Panc1 (cell line): Measurements from ENCODE around the gene TTLL10. TPM values are rescaled to one million over a fixed set of nuclear protein-coding genes. Genes with fewer than 3 reads are reported as not detected.

Experiments used
- ATAC-seq: fragments of 200-7000 bp; cut with Tn5 transposase; 2 replicates; pipeline ENCODE4 v1.9.1; 2020; ENCODE audit warnings: mild to moderate bottlenecking, moderate library complexity
- BruUV-seq: library from RNA; stranded (reverse); fragments of 400-500 nt; replicated peaks from 2 replicates; lab custom pipeline; 2021; lab: Mats Ljungman, UMichigan
- CTCF ChIA-PET: fragments of 300-600 bp; sonication (Branson Sonifier 250); formaldehyde crosslinking; loops from one replicate; lab custom pipeline; 2022; ENCODE audit warnings: antibody characterized with exemption; lab: Charles Lee
- POLR2A ChIA-PET: fragments of 300-600 bp; sonication (Branson Sonifier 250); formaldehyde crosslinking; loops from one replicate; lab custom pipeline; 2022; ENCODE audit warnings: antibody characterized with exemption; lab: Charles Lee
- DNase-seq: peaks from one replicate; pipeline ENCODE4 v3.0.0-alpha.2; 2010; ENCODE audit warnings: low read depth, low spot score
- H3K27ac ChIP-seq: 2 replicates; pipeline ENCODE4 v1.5.1; 2011; ENCODE audit warnings: mild to moderate bottlenecking, low read length, inconsistent platforms
- H3K27me3 ChIP-seq: fragments of 200-500 bp; sonication (Bioruptor generic); 2 replicates; pipeline ENCODE4 v1.6.0; 2014; ENCODE audit warnings: low read length, inconsistent platforms; ENCODE audit not compliant: control insufficient read depth, insufficient read depth
- H3K36me3 ChIP-seq: fragments of 200-500 bp; sonication (Bioruptor generic); 2 replicates; pipeline ENCODE4 v1.5.1; 2014; ENCODE audit warnings: inconsistent platforms, mild to moderate bottlenecking, low read length, moderate library complexity; ENCODE audit not compliant: control insufficient read depth, insufficient read depth
- H3K4me1 ChIP-seq: 2 replicates; pipeline ENCODE4 v1.5.1; 2011; ENCODE audit warnings: inconsistent platforms, mild to moderate bottlenecking, low read length, moderate library complexity; ENCODE audit not compliant: control insufficient read depth, insufficient read depth
- H3K4me3 ChIP-seq, 2 experiments: 2 replicates each; pipeline ENCODE4 v1.5.1; 2011 to 2012; ENCODE audit warnings: low read depth in 2 of 2, low read length in 2 of 2, mild to moderate bottlenecking in 2 of 2, inconsistent platforms in 1 of 2, moderate library complexity in 1 of 2
- H3K9me3 ChIP-seq: fragments of 200-500 bp; sonication (Bioruptor generic); 2 replicates; pipeline ENCODE4 v1.5.1; 2014; ENCODE audit warnings: low read depth, mild to moderate bottlenecking, inconsistent platforms, low read length, moderate library complexity; ENCODE audit not compliant: control insufficient read depth, insufficient read depth
- POLR2AphosphoS5 ChIP-seq: IDR thresholded peaks from 2 replicates; pipeline ENCODE4 v1.6.1; 2012; ENCODE audit warnings: mild to moderate bottlenecking, low read depth, low read length, moderate library complexity
- SIN3A ChIP-seq: IDR thresholded peaks from 2 replicates; pipeline ENCODE4 v1.6.1; 2012; ENCODE audit warnings: low read depth, mild to moderate bottlenecking, low read length, moderate library complexity, borderline replicate concordance; ENCODE audit not compliant: insufficient read depth
- TCF7L2 ChIP-seq: IDR thresholded peaks from 2 replicates; pipeline ENCODE4 v1.6.1; 2011; ENCODE audit warnings: mild to moderate bottlenecking, low read depth, low read length, inconsistent platforms
- in situ Hi-C: cut with HindIII; loops from 2 replicates; pipeline ENCODE4 v1.10.0; 2016; ENCODE audit warnings: low sequenced_read_pairs, low pct_unique_long_range_greater_than_20kb
- intact Hi-C: fragments of 100-400 bp; cut with micrococcal nuclease; formaldehyde crosslinking; loops from one replicate; pipeline ENCODE4 v1.10.0; 2022; ENCODE audit not compliant: unreplicated experiment
- total RNA-seq: library from RNA; stranded (reverse); gene quantifications from one replicate; pipeline ENCODE4 v1.2.1, GENCODE V29; 2021; ENCODE audit not compliant: unreplicated experiment
- TF ChIP-seq, protein P1 (sequence below), 2 experiments: IDR thresholded peaks; 2 replicates each; pipeline ENCODE4 v1.6.1; 2011 to 2012; ENCODE audit warnings: low read depth in 2 of 2, control low read depth in 1 of 2, low read length in 1 of 2, mild to moderate bottlenecking in 1 of 2, moderate library complexity in 1 of 2; ENCODE audit not compliant: insufficient read depth in 1 of 2
- TF ChIP-seq, protein P2 (sequence below): fragments of 450-650 bp; IDR thresholded peaks from 2 replicates; pipeline ENCODE4 v1.5.1; 2017; ENCODE audit warnings: mild to moderate bottlenecking

The TTLL10 gene
- total RNA-seq, 1 experiment from 2014 or later: not detected

DNA sequence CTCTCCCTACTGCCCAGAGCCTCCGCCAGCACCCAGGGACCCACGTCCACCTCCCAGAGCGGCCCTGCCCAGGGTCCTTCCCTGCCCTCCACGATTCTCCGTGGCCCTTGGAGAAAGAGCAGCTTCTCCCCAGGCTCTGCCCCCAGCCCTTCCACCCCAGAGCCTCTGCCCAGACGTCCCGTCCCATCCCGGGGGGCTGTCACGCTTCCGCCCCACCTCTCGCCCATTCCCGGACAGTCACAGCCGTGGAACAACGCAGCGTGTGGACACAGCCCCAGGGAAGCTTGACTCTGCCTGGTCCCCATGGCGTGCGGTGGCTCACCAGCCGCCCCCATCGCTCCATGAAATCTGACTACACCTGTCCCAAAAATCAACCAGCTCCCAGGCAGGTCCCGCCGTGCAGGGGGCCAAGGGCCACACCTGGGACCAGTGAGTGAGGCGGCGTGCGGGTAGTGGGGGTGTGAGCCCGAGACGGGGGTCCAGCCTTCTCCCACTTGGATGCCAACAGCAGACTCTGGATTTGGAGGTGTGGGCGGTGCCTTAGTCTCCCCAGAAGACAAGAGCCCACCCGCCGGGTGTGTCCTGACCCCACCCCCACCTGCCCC lies 12.5 kb upstream of the TTLL10 start:
- DNase-seq: no peak
- H3K9me3 ChIP-seq: no peaks in the 10 kb centered on the region
- in situ Hi-C loops: no loop called here
- TF ChIP-seq, protein P1, sequence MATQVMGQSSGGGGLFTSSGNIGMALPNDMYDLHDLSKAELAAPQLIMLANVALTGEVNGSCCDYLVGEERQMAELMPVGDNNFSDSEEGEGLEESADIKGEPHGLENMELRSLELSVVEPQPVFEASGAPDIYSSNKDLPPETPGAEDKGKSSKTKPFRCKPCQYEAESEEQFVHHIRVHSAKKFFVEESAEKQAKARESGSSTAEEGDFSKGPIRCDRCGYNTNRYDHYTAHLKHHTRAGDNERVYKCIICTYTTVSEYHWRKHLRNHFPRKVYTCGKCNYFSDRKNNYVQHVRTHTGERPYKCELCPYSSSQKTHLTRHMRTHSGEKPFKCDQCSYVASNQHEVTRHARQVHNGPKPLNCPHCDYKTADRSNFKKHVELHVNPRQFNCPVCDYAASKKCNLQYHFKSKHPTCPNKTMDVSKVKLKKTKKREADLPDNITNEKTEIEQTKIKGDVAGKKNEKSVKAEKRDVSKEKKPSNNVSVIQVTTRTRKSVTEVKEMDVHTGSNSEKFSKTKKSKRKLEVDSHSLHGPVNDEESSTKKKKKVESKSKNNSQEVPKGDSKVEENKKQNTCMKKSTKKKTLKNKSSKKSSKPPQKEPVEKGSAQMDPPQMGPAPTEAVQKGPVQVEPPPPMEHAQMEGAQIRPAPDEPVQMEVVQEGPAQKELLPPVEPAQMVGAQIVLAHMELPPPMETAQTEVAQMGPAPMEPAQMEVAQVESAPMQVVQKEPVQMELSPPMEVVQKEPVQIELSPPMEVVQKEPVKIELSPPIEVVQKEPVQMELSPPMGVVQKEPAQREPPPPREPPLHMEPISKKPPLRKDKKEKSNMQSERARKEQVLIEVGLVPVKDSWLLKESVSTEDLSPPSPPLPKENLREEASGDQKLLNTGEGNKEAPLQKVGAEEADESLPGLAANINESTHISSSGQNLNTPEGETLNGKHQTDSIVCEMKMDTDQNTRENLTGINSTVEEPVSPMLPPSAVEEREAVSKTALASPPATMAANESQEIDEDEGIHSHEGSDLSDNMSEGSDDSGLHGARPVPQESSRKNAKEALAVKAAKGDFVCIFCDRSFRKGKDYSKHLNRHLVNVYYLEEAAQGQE (IDR thresholded peaks at IDR 0.05; ENCODE audit: insufficient read depth in 1 of 2, low read depth in 2 of 2, low read length in 1 of 2): no peak
- TF ChIP-seq, protein P2, sequence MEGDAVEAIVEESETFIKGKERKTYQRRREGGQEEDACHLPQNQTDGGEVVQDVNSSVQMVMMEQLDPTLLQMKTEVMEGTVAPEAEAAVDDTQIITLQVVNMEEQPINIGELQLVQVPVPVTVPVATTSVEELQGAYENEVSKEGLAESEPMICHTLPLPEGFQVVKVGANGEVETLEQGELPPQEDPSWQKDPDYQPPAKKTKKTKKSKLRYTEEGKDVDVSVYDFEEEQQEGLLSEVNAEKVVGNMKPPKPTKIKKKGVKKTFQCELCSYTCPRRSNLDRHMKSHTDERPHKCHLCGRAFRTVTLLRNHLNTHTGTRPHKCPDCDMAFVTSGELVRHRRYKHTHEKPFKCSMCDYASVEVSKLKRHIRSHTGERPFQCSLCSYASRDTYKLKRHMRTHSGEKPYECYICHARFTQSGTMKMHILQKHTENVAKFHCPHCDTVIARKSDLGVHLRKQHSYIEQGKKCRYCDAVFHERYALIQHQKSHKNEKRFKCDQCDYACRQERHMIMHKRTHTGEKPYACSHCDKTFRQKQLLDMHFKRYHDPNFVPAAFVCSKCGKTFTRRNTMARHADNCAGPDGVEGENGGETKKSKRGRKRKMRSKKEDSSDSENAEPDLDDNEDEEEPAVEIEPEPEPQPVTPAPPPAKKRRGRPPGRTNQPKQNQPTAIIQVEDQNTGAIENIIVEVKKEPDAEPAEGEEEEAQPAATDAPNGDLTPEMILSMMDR: no peak
- TF ChIP-seq SIN3A (no peak), TCF7L2 (no peak), POLR2AphosphoS5 (no peak)
- ChIA-PET CTCF (interaction anchor here (0.7 kb wide), 1 partner anchor 9 kb away, joined by 3 read pairs; no protein-coding TSS in a partner anchor), POLR2A (no interaction called here)
- intact Hi-C loops: no loop called here
- H3K36me3 ChIP-seq: no peaks in the 10 kb centered on the region; the same call in 1 of the 2 replicates
- no peaks in the 10 kb centered on the region for H3K27me3 ChIP-seq
- H3K4me1 ChIP-seq: peaks cover 12% of the 10 kb centered on the region
- BruUV-seq: no TSS peak
- H3K4me3 ChIP-seq: no peak overlapping the region
- H3K27ac ChIP-seq: no peak overlapping the region
- no peak for ATAC-seq

DNA sequence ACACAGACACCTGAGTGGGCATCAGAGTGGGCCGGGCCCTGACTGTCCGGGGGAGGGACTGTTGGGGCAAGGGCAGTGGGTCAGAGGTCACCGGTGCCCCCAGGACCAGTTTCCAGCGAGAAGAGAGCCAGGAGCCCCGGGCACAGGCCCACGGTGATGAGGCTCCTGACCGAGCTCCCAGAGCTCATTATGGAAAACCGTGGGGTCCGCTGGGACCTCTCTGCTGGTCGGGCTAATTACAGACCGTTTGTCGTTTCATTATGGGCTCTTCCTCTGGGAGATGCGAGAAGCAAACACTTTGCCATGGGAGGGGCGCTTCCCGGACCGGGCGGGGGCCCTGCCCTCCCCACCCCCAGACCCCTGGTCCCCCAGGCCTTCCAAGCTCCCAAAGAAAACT lies 12.0 kb upstream of the TTLL10 start:
- no peak for TF ChIP-seq POLR2AphosphoS5
- TF ChIP-seq, protein P2: no peak
- no peak for TF ChIP-seq TCF7L2
- TF ChIP-seq, protein P1 (IDR thresholded peaks at IDR 0.05; ENCODE audit: insufficient read depth in 1 of 2, low read depth in 2 of 2, low read length in 1 of 2): no peak
- no peak for TF ChIP-seq SIN3A
- intact Hi-C loops (no loop called here), in situ Hi-C loops (no loop called here)
- Histone ChIP-seq H3K36me3 (no peaks in the 10 kb centered on the region; the same call in 1 of the 2 replicates), H3K27me3 (no peaks in the 10 kb centered on the region), H3K4me3 (no peak overlapping the region), H3K27ac (no peak overlapping the region), H3K4me1 (peaks cover 12% of the 10 kb centered on the region), H3K9me3 (no peaks in the 10 kb centered on the region)
- no TSS peak for BruUV-seq
- POLR2A ChIA-PET: no interaction called here
- ATAC-seq (no peak), DNase-seq (no peak)
- CTCF ChIA-PET: interaction anchor here (0.7 kb wide), 1 partner anchor 8 kb away, joined by 3 read pairs; no protein-coding TSS in a partner anchor
